ENCODE data around the gene ARHGAP42.

Gene ARHGAP42

GRCh38 chr11:100812517-100812916 lies 125.4 kb downstream of the ARHGAP42 start:
- TF ChIP-seq CTCF (IDR thresholded peaks at IDR 0.05): no peak

GRCh38 chr11:100815787-100816330 lies 128.8 kb downstream of the ARHGAP42 start:
- no peak for TF ChIP-seq CTCF (IDR thresholded peaks at IDR 0.05)

GRCh38 chr11:100816823-100817222 lies 129.7 kb downstream of the ARHGAP42 start:
- TF ChIP-seq CTCF (IDR thresholded peaks at IDR 0.05): no peak

GRCh38 chr11:100817620-100818019 lies 130.5 kb downstream of the ARHGAP42 start:
- no peak; the same call in 1 of the 2 replicates for TF ChIP-seq CTCF (IDR thresholded peaks at IDR 0.05)

- no peak for TF ChIP-seq CTCF (IDR thresholded peaks at IDR 0.05)
Measured at GRCh38 chr11:100820621-100821020, 133.5 kb downstream of the ARHGAP42 start.

- TF ChIP-seq CTCF (IDR thresholded peaks at IDR 0.05): no peak
Measured at GRCh38 chr11:100821198-100821597, 134.1 kb downstream of the ARHGAP42 start.

- TF ChIP-seq CTCF (IDR thresholded peaks at IDR 0.05): no peak
Measured at GRCh38 chr11:100823360-100823759, 136.3 kb downstream of the ARHGAP42 start.
